ENCODE data around the gene YTHDC2. TPM values are rescaled to one million over a fixed set of nuclear protein-coding genes. Genes with fewer than 3 reads are reported as not detected.
A peak's percentile ranks its signal among the peaks of the same experiment; 100 is the strongest.

YTHDC2 gene
- total and polyA plus RNA-seq, 2 experiments from 2014 or later = 7.8 to 10.3 TPM

DNA sequence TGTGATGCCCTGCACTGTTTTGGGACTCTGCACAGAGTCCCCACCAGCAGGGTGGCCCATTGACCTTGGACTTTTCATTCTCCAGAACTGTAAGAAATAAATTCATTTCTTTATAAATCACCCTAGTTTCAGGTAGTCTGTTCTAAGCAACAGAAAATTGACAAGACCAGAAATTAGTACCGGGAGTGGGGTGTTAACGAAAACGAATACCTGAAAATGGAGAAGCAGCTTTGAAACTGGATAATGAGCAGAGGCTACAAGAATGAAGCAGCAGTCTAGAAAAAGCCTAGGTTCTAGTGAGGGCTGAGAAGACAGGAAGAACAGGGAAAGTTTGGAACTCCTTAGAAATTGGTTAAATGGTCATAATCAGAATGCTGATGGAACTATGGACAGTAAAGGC, 23.2 kb upstream of the YTHDC2 start:
- Histone ChIP-seq H3K9me3 (ENCODE audit: low read depth) (no peaks in the 10 kb centered on the region), H3K4me1 (ENCODE audit: insufficient read depth) (peaks cover 14% of the 10 kb centered on the region), H4K20me1 (ENCODE audit: insufficient read depth) (no peaks in the 10 kb centered on the region), H2AFZ (no peak overlapping the region), H3K4me3 (no peak overlapping the region), H3K79me2 (ENCODE audit: insufficient read depth) (no peaks in the 10 kb centered on the region), H3K4me2 (ENCODE audit: unreplicated experiment) (no peak overlapping the region), H3K9me2 (ENCODE audit: insufficient read depth) (no peaks in the 10 kb centered on the region), H3F3A (ENCODE audit: insufficient read depth) (peaks cover 19% of the 10 kb centered on the region), H3K27ac (no peak overlapping the region), H3K36me3 (ENCODE audit: low read depth) (no peaks in the 10 kb centered on the region), H3K9ac (no peak overlapping the region), H3K27me3 (replicated peaks; ENCODE audit: insufficient read depth) (no peaks in the 10 kb centered on the region)
- WGBS, 2 experiments (ENCODE audit: low coverage in 1 of 2, low lambda C conversion rate in 2 of 2, missing lambda C conversion rate in 2 of 2) = 94 to 97% methylated on average over 3 of the region's 3 CpGs
- DNase-seq = no peak
- TF ChIP-seq EZH2 (IDR thresholded peaks at IDR 0.05; ENCODE audit: insufficient read depth, poor library complexity, severe bottlenecking) (no peak), EZH2phosphoT487 (IDR thresholded peaks at IDR 0.05; ENCODE audit: insufficient read depth, low read depth) (no peak)
- in situ Hi-C loops (cut with MboI) = no loop called here

DNA sequence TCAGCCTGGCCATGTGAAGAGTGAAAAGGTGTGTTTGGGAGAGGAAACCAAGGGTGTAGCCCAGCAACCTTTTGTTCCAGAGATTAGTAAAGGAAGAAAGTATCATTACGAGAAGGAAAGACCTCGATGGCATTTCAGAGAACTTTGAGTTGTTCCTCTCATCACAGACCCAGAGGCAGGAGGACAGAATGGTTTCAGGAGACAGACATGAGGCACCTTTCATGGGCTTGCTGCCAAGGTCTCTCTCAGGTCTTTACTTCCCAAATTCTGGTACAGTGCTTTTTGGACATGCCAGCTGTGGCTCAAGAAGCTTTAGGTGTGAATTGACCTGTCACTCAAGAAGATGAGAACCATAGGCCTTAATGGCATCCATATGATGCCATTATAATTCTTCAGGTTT, 22.5 kb upstream of the YTHDC2 start:
- in situ Hi-C loops (cut with MboI) = no loop called here
- no peak for DNase-seq

DNA sequence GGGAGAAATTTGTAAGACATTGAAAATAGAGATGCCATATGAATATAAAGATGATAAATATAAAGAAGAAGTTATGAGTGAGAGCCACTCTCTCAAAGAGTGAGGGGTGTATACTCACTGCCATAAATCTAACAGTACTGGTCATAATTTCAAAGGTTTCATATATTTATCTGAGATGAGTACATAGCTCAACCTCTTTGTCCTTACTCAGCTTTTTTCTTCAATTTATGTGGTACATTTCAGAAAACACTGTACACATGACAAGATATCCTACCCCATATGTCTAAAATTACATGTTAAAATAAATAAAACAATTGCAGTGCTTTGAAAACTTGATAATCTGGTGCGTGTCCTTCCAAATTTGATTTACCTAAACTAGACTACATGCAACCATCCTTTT, 20.0 kb upstream of the YTHDC2 start:
- in situ Hi-C loops (cut with MboI) = no loop called here
- Histone ChIP-seq H3F3A (ENCODE audit: insufficient read depth) (peaks cover 17% of the 10 kb centered on the region), H3K9me3 (ENCODE audit: low read depth) (no peaks in the 10 kb centered on the region), H3K79me2 (ENCODE audit: insufficient read depth) (no peaks in the 10 kb centered on the region), H3K4me3 (no peak overlapping the region), H4K20me1 (ENCODE audit: insufficient read depth) (no peaks in the 10 kb centered on the region), H3K27ac (no peak overlapping the region), H3K9ac (no peak overlapping the region), H2AFZ (no peak overlapping the region), H3K36me3 (ENCODE audit: low read depth) (no peaks in the 10 kb centered on the region), H3K9me2 (ENCODE audit: insufficient read depth) (no peaks in the 10 kb centered on the region), H3K4me1 (ENCODE audit: insufficient read depth) (peaks cover 14% of the 10 kb centered on the region), H3K27me3 (replicated peaks; ENCODE audit: insufficient read depth) (no peaks in the 10 kb centered on the region), H3K4me2 (ENCODE audit: unreplicated experiment) (no peak overlapping the region)
- 86 to 92% methylated on average over 1 of the region's 1 CpG for WGBS, 2 experiments (ENCODE audit: low coverage in 1 of 2, low lambda C conversion rate in 2 of 2, missing lambda C conversion rate in 2 of 2)
- TF ChIP-seq EZH2phosphoT487 (IDR thresholded peaks at IDR 0.05; ENCODE audit: insufficient read depth, low read depth) = no peak
- no peak for TF ChIP-seq EZH2 (IDR thresholded peaks at IDR 0.05; ENCODE audit: insufficient read depth, poor library complexity, severe bottlenecking)
- DNase-seq = no peak

More for the DNA sequence above, 22.5 kb upstream of the YTHDC2 start:
- no peak overlapping the region for H3K4me3 ChIP-seq
- WGBS, 2 experiments (ENCODE audit: low coverage in 1 of 2, low lambda C conversion rate in 2 of 2, missing lambda C conversion rate in 2 of 2) = 86 to 92% methylated on average over 2 of the region's 2 CpGs
- H3K4me2 ChIP-seq (ENCODE audit: unreplicated experiment) = no peak overlapping the region
- H3K36me3 ChIP-seq (ENCODE audit: low read depth) = no peaks in the 10 kb centered on the region
- H4K20me1 ChIP-seq (ENCODE audit: insufficient read depth) = no peaks in the 10 kb centered on the region
- no peaks in the 10 kb centered on the region for H3K27me3 ChIP-seq (replicated peaks; ENCODE audit: insufficient read depth)
- no peaks in the 10 kb centered on the region for H3K9me2 ChIP-seq (ENCODE audit: insufficient read depth)
- no peaks in the 10 kb centered on the region for H3K9me3 ChIP-seq (ENCODE audit: low read depth)
- peaks cover 22% of the 10 kb centered on the region for H3F3A ChIP-seq (ENCODE audit: insufficient read depth)
- H3K79me2 ChIP-seq (ENCODE audit: insufficient read depth) = no peaks in the 10 kb centered on the region
- H3K9ac ChIP-seq = no peak overlapping the region
- peaks cover 14% of the 10 kb centered on the region for H3K4me1 ChIP-seq (ENCODE audit: insufficient read depth)
- no peak for TF ChIP-seq EZH2 (IDR thresholded peaks at IDR 0.05; ENCODE audit: insufficient read depth, poor library complexity, severe bottlenecking)
- no peak for TF ChIP-seq EZH2phosphoT487 (IDR thresholded peaks at IDR 0.05; ENCODE audit: insufficient read depth, low read depth)
- H2AFZ ChIP-seq = no peak overlapping the region
- no peak overlapping the region for H3K27ac ChIP-seq

DNA sequence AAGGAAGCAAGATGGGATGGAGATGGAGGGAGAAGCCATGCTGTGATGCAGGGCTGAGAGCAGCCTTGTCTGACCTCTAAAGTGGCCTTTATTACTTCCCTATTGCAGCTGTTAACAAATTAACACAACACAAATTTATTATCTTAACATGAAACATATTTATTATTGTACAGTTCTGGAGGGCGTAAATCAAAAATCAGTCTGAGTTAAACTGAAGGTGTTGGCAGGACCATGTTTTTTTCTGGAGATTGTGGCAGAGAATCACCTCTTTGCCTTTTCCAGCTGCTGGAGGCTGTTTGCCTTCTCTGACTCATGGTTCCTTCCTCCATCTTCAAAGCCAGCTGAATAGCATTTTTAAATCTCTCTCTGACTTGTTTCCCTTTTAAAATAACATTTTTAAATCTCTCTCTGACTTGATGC, 18.1 kb upstream of the YTHDC2 start:
- H2AFZ ChIP-seq = peak overlapping the region; percentile 65
- peak; percentile 58 for DNase-seq
- WGBS, 2 experiments (ENCODE audit: low coverage in 1 of 2, low lambda C conversion rate in 2 of 2, missing lambda C conversion rate in 2 of 2) = 60 to 63% methylated on average over 1 of the region's 1 CpG
- no peak overlapping the region for H3K9ac ChIP-seq
- H3K4me2 ChIP-seq (ENCODE audit: unreplicated experiment) = no peak overlapping the region
- no peaks in the 10 kb centered on the region for H3K79me2 ChIP-seq (ENCODE audit: insufficient read depth)
- H4K20me1 ChIP-seq (ENCODE audit: insufficient read depth) = no peaks in the 10 kb centered on the region
- H3F3A ChIP-seq (ENCODE audit: insufficient read depth) = peaks cover 3% of the 10 kb centered on the region; the same call in 1 of the 2 replicates
- no peaks in the 10 kb centered on the region for H3K4me1 ChIP-seq (ENCODE audit: insufficient read depth)
- no peaks in the 10 kb centered on the region for H3K9me3 ChIP-seq (ENCODE audit: low read depth)
- in situ Hi-C loops (cut with MboI) = no loop called here
- no peaks in the 10 kb centered on the region for H3K9me2 ChIP-seq (ENCODE audit: insufficient read depth)
- no peaks in the 10 kb centered on the region for H3K36me3 ChIP-seq (ENCODE audit: low read depth)
- H3K27me3 ChIP-seq (replicated peaks; ENCODE audit: insufficient read depth) = no peaks in the 10 kb centered on the region
- TF ChIP-seq EZH2phosphoT487 (IDR thresholded peaks at IDR 0.05; ENCODE audit: insufficient read depth, low read depth) (no peak), EZH2 (IDR thresholded peaks at IDR 0.05; ENCODE audit: insufficient read depth, poor library complexity, severe bottlenecking) (no peak)
- H3K27ac ChIP-seq = no peak overlapping the region
- no peak overlapping the region for H3K4me3 ChIP-seq

DNA sequence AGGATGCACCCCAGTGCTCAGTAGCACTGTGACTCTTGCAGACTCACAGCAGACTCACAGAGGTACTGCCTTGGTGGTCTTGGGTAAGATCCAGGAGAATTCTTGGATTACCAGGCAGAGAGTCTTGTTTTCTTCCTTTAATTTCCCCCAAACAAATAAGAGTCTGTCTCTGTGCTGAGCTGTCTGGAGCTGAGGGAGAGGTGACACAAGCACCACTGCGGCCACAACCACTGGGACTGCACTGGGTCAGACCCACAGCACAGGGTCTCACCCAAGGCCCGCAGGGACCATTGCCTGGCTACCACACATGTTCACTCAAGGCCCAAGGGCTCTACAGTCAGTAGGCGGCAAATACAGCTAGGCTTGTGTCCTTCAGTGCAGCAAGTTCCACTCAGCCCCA, 11.4 kb upstream of the YTHDC2 start:
- Histone ChIP-seq H3K4me2 (ENCODE audit: unreplicated experiment) (no peak overlapping the region), H3K9ac (no peak overlapping the region), H3K9me3 (ENCODE audit: low read depth) (no peaks in the 10 kb centered on the region), H2AFZ (no peak overlapping the region), H3K27ac (no peak overlapping the region), H3K27me3 (replicated peaks; ENCODE audit: insufficient read depth) (no peaks in the 10 kb centered on the region), H3F3A (ENCODE audit: insufficient read depth) (peaks cover 11% of the 10 kb centered on the region; the same call in 1 of the 2 replicates), H3K4me3 (no peak overlapping the region), H3K4me1 (ENCODE audit: insufficient read depth) (peaks cover 8% of the 10 kb centered on the region; the same call in 1 of the 2 replicates), H4K20me1 (ENCODE audit: insufficient read depth) (no peaks in the 10 kb centered on the region), H3K79me2 (ENCODE audit: insufficient read depth) (no peaks in the 10 kb centered on the region), H3K36me3 (ENCODE audit: low read depth) (no peaks in the 10 kb centered on the region), H3K9me2 (ENCODE audit: insufficient read depth) (no peaks in the 10 kb centered on the region)
- in situ Hi-C loops (cut with MboI) = loop anchor here (10.0 kb wide), 2 partner anchors 127 to 497 kb away; no protein-coding TSS in a partner anchor
- no peak for DNase-seq
- TF ChIP-seq EZH2 (IDR thresholded peaks at IDR 0.05; ENCODE audit: insufficient read depth, poor library complexity, severe bottlenecking) (no peak), EZH2phosphoT487 (IDR thresholded peaks at IDR 0.05; ENCODE audit: insufficient read depth, low read depth) (no peak)
- 92 to 93% methylated on average over 3 of the region's 3 CpGs for WGBS, 2 experiments (ENCODE audit: low coverage in 1 of 2, low lambda C conversion rate in 2 of 2, missing lambda C conversion rate in 2 of 2)

Measured in GM23248 (cell line).